GM12891 (cell line): ENCODE results near the gene NAALADL2.

Experiments
- PAX5 ChIP-seq: IDR thresholded peaks from 2 replicates; pipeline ENCODE4 v1.6.1; 2011; ENCODE audit warnings: low read length, moderate library complexity, mild to moderate bottlenecking; ENCODE audit not compliant: insufficient read depth, severe bottlenecking
- POLR2A ChIP-seq: IDR thresholded peaks from 2 replicates; pipeline ENCODE4 v1.6.1; 2011; ENCODE audit warnings: low read depth, low read length, control low read depth
- POLR2AphosphoS5 ChIP-seq: IDR thresholded peaks from 2 replicates; pipeline ENCODE4 v1.6.1; 2011; ENCODE audit warnings: low read depth, low read length, control low read depth
- POU2F2 ChIP-seq: IDR thresholded peaks from 2 replicates; pipeline ENCODE4 v1.6.1; 2011; ENCODE audit warnings: low read depth, mild to moderate bottlenecking, control low read depth, low read length, moderate library complexity
- SPI1 ChIP-seq: IDR thresholded peaks from 2 replicates; pipeline ENCODE4 v1.6.1; 2011; ENCODE audit warnings: low read depth, low read length, control low read depth
- TAF1 ChIP-seq: IDR thresholded peaks from 2 replicates; pipeline ENCODE4 v1.6.1; 2011; ENCODE audit warnings: low read depth, low read length, control low read depth

- no peak for TF ChIP-seq POLR2AphosphoS5
- no peak for TF ChIP-seq SPI1
- TF ChIP-seq POLR2A: no peak
- TF ChIP-seq POU2F2: no peak
- no peak for TF ChIP-seq TAF1
- TF ChIP-seq PAX5: no peak
These were observed 229.7 kb downstream of the NAALADL2 start for GRCh38 chr3:175088766-175089380.
